Lower lobe of right lung (tissue), 2 donors: ENCODE data around the gene DLGAP1. TPM values are rescaled to one million over a fixed set of nuclear protein-coding genes. Genes with fewer than 3 reads are reported as not detected.

ENCODE experiments used
- ATAC-seq, 2 donors: fragments of 200-7000 bp; cut with Tn5 transposase; one replicate each; pipeline ENCODE4 v1.9.1; 2020 to 2022; ENCODE audit warnings: mild to moderate bottlenecking in 2 of 2, moderate library complexity in 2 of 2
- DNase-seq: peaks from one replicate; pipeline ENCODE4 v3.0.0-alpha.2; 2020
- H3K27ac ChIP-seq: fragments of 200-600 bp; one replicate; pipeline ENCODE4 v1.8.0; 2022
- H3K27me3 ChIP-seq: fragments of 200-600 bp; one replicate; pipeline ENCODE4 v1.8.0; 2022; ENCODE audit warnings: low read depth
- H3K36me3 ChIP-seq: fragments of 200-600 bp; one replicate; pipeline ENCODE4 v1.8.0; 2022; ENCODE audit warnings: mild to moderate bottlenecking
- H3K4me1 ChIP-seq: fragments of 200-600 bp; one replicate; pipeline ENCODE4 v1.8.0; 2022
- H3K4me3 ChIP-seq: fragments of 200-600 bp; one replicate; pipeline ENCODE4 v1.8.0; 2022; ENCODE audit warnings: mild to moderate bottlenecking
- H3K9me3 ChIP-seq: fragments of 200-600 bp; one replicate; pipeline ENCODE4 v1.8.0; 2022
- intact Hi-C: fragments of 100-400 bp; cut with DNase I; formaldehyde crosslinking; loops from one replicate; pipeline ENCODE4 v1.11.0; 2022
- total RNA-seq: library from RNA; stranded (reverse); fragmentation: NEBNext Ultra II Directional; extraction: Animal tissue kit (Norgen Biotek cat#: 25700); gene quantifications from one replicate; pipeline ENCODE4 v1.2.1, GENCODE V29; 2021
- TF ChIP-seq, protein P1 (sequence below): fragments of 200-600 bp; IDR thresholded peaks from one replicate; pipeline ENCODE4 v1.8.0; 2022; ENCODE audit warnings: antibody characterized with exemption, mild to moderate bottlenecking
- donor health status: DM: no; HTN: yes; CAD: no; lungs with severe emphysema.

DLGAP1 gene
- total RNA-seq, 1 donor from 2014 or later: 3.8 TPM

DNA sequence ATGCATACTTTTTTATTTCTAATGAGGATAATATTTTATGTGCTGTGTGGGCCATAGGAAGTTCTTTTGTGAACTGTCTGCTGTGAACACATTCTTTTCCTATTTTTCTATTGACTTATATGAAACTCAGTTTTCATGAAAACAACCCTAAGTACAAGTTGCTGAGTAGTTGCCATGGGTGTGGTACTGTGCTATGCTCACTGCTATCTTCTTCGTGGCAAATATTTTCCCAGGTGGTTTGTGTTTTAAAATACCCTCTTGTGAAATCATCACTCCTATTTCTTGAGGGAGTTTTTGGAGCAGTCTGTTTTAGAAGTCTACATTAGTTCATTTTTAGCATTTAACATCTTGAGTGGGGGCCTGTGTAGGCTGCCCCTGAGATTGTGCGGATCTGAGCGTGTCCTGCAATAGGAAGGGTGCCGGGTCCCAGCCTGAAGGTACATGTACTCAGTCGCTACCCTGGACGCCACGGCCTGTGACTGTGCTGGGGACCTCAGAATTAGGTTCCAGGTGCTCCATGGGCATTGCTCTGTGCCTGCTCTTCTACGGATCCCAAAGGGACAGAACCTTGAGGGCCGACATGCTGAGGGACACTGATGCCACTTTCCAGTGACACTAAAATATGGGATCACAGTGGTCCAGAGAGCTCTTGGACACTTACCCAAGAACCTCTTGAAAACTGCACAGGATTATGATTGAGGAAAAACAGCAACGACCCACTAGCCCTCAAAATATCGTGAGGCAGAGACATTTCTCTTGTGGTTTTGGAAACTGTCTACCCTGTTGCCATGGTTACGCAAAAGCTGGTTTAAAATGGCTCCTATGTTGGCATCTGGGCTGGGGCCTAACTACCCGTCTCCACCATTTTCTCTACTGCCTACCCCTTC, 524.7 kb downstream of the DLGAP1 start:
- no peaks in the 10 kb centered on the region for H3K27me3 ChIP-seq
- ATAC-seq: no peak
- H3K4me1 ChIP-seq: no peaks in the 10 kb centered on the region
- H3K27ac ChIP-seq: no peak overlapping the region
- TF ChIP-seq, protein P1, sequence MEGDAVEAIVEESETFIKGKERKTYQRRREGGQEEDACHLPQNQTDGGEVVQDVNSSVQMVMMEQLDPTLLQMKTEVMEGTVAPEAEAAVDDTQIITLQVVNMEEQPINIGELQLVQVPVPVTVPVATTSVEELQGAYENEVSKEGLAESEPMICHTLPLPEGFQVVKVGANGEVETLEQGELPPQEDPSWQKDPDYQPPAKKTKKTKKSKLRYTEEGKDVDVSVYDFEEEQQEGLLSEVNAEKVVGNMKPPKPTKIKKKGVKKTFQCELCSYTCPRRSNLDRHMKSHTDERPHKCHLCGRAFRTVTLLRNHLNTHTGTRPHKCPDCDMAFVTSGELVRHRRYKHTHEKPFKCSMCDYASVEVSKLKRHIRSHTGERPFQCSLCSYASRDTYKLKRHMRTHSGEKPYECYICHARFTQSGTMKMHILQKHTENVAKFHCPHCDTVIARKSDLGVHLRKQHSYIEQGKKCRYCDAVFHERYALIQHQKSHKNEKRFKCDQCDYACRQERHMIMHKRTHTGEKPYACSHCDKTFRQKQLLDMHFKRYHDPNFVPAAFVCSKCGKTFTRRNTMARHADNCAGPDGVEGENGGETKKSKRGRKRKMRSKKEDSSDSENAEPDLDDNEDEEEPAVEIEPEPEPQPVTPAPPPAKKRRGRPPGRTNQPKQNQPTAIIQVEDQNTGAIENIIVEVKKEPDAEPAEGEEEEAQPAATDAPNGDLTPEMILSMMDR: no peak
- no peak for DNase-seq
- intact Hi-C loops: no loop called here
- no peak overlapping the region for H3K4me3 ChIP-seq
- no peaks in the 10 kb centered on the region for H3K36me3 ChIP-seq
- no peaks in the 10 kb centered on the region for H3K9me3 ChIP-seq

DNA sequence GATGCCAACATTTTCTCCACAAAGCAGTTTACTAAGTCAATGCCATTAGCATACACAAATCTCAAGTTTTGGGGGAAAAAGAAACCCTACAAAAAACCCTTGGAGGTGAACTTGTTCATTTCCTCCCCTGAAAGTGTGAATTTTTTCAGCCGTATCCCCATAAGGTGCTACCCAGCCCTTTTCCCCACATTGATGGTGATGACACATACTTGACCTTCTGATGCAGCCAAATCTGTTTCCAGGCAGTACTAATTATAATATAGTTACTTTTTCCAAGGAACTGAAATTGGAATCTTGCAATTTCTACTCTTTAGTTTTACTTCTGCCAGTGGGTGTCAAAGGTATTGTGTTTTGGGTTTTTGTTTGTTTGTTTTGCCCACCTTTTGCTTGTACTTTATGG, 530.7 kb downstream of the DLGAP1 start:
- ATAC-seq: no peak
- Histone ChIP-seq H3K27me3 (no peaks in the 10 kb centered on the region), H3K4me1 (no peaks in the 10 kb centered on the region), H3K9me3 (no peaks in the 10 kb centered on the region), H3K27ac (no peak overlapping the region), H3K4me3 (no peak overlapping the region), H3K36me3 (no peaks in the 10 kb centered on the region)
- intact Hi-C loops: no loop called here
- TF ChIP-seq, protein P1: no peak
- no peak for DNase-seq

DNA sequence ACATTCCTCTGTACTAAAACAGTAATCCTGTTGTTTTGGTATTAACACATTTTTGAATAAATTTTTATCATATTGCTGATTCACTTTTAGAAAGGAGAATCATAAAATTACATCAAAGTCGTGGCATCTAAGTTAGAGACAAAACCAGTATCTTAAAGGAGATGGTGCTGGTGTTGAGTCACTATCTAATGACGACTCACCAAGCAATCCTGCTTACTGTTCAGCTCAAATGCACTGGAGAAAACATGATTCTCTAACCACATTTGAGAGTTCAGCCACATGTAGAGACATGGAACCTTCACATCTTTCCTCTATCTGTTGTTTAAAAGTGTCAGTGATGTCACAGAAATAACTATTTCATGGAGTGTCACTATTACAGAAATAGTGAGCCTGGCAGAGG, 531.4 kb downstream of the DLGAP1 start:
- H3K4me3 ChIP-seq: no peak overlapping the region
- H3K4me1 ChIP-seq: no peaks in the 10 kb centered on the region
- H3K27me3 ChIP-seq: no peaks in the 10 kb centered on the region
- no peak for ATAC-seq
- TF ChIP-seq, protein P1: no peak
- DNase-seq: no peak
- intact Hi-C loops: no loop called here
- H3K27ac ChIP-seq: no peak overlapping the region
- no peaks in the 10 kb centered on the region for H3K9me3 ChIP-seq
- H3K36me3 ChIP-seq: no peaks in the 10 kb centered on the region

DNA sequence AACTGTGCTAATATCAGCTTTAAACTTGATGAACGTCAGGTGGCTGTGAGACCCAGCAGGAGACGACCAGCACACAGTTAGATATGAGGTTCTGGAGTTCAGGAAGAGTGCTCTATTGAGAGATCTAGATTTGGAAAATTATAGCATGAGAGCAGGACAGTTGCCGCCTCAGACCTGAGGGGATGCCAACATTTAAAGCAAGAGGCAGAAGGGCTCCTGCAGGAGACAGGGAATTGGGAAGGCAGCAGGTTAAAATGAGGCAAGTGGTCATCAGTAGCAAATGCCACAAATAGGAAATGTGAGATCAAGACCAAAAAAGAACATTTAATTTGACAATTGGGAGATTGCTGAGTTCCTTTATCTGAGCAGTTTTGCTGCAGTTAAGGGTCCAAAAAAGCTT, 533.3 kb downstream of the DLGAP1 start:
- no peaks in the 10 kb centered on the region for H3K4me1 ChIP-seq
- no peak overlapping the region for H3K4me3 ChIP-seq
- TF ChIP-seq, protein P1: no peak
- no peak for ATAC-seq
- H3K36me3 ChIP-seq: no peaks in the 10 kb centered on the region
- intact Hi-C loops: no loop called here
- H3K27ac ChIP-seq: no peak overlapping the region
- no peak for DNase-seq
- H3K27me3 ChIP-seq: no peaks in the 10 kb centered on the region
- no peaks in the 10 kb centered on the region for H3K9me3 ChIP-seq

DNA sequence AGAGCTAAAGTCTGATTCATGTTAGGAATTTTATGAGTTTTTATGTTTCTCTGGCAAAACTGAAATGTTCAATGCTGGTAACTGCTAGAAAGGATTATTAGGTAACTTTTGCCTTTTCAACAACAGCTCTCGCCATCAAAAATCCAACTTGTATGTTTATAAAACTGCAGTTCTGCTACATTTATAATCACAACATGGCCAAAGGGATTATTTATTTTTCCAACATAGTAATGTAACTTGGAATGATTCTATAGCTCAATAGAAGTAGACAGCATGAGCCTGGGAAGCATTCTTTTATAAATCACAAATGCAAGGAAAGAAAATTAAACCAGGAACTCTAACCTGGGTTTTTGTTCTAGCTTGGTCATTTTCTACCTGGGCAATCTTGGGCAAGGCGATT, 534.3 kb downstream of the DLGAP1 start:
- TF ChIP-seq, protein P1: no peak
- Histone ChIP-seq H3K27me3 (no peaks in the 10 kb centered on the region), H3K4me1 (no peaks in the 10 kb centered on the region), H3K9me3 (no peaks in the 10 kb centered on the region), H3K4me3 (no peak overlapping the region), H3K36me3 (no peaks in the 10 kb centered on the region), H3K27ac (no peak overlapping the region)
- DNase-seq (no peak), ATAC-seq (no peak)
- intact Hi-C loops: no loop called here
